Body of pancreas (tissue), 4 donors: ENCODE results near the gene UPF3A. TPM values are rescaled to one million over a fixed set of nuclear protein-coding genes. Genes with fewer than 3 reads are reported as not detected.

Source experiments
- ATAC-seq: fragments of 150-250 bp; one replicate; pipeline ENCODE4 v1.9.1; 2016
- DNase-seq, 4 donors: peaks; one replicate each; pipeline ENCODE4 v3.0.0-alpha.2; 2019
- H3K27ac ChIP-seq, 4 donors: fragments of 200-600 bp; sonication (generic); 1 replicate in 3 of 4; 2 replicates in 1 of 4; pipeline versions ENCODE4 v1.5.1 to v1.6.1; 2016 to 2019; ENCODE audit warnings: mild to moderate bottlenecking in 1 of 4, mixed read lengths in 1 of 4, moderate library complexity in 1 of 4
- H3K27me3 ChIP-seq, 2 donors: fragments of 200-600 bp; sonication (generic); one replicate each; pipeline ENCODE4 v1.6.0; 2016; ENCODE audit warnings: mild to moderate bottlenecking in 1 of 2
- H3K36me3 ChIP-seq, 2 donors: fragments of 200-600 bp; sonication (generic); replicated peaks in 1 of 2; 2 replicates each; pipeline ENCODE4 v1.5.1; 2016; ENCODE audit warnings: low read depth in 2 of 2; ENCODE audit not compliant: insufficient read depth in 1 of 2
- H3K4me1 ChIP-seq: fragments of 200-600 bp; sonication (generic); one replicate; pipeline ENCODE4 v1.6.0; 2016
- H3K4me3 ChIP-seq, 2 donors: fragments of 200-600 bp; sonication (generic); 1 replicate in 1 of 2; 2 replicates in 1 of 2; pipeline ENCODE4 v1.5.1; 2016 to 2019
- H3K9me3 ChIP-seq, 3 donors: fragments of 200-600 bp; sonication (generic); 1 replicate in 2 of 3; 2 replicates in 1 of 3; pipeline ENCODE4 v1.5.1; 2016
- POLR2A ChIP-seq, 3 donors: fragments of 450-650 bp; IDR thresholded peaks; one replicate each; pipeline ENCODE4 v1.6.1; 2016; ENCODE audit warnings: antibody characterized with exemption in 3 of 3, mild to moderate bottlenecking in 2 of 3
- WGBS, 2 donors: methylation state at CpG; one replicate each; pipeline ENCODE4 v1.1.5; 2017; 5-methylcytosine and 5-hydroxymethylcytosine counted together
- intact Hi-C: fragments of 100-400 bp; cut with DNase I; formaldehyde crosslinking; loops from one replicate; pipeline ENCODE4 v1.15.1; 2023
- total RNA-seq, 2 donors: library from RNA; depleted of rRNA; stranded (reverse); fragments of >200 nt; gene quantifications; one replicate each; pipeline ENCODE4 v1.1.0, GENCODE V29; 2016
- TF ChIP-seq, protein P1 (sequence below), 7 experiments: fragments of 450-650 bp in 4 of 7; fragments of 200-600 bp in 3 of 7; sonication (generic) in 3 of 7; IDR thresholded peaks; one replicate each; pipeline ENCODE4 v1.5.1; 2016 to 2019; ENCODE audit warnings: antibody characterized with exemption in 7 of 7

Gene UPF3A
- total RNA-seq, 2 donors from 2014 or later = 33.9 to 35.8 TPM

GRCh38 chr13:114269281-114269770 is 12.1 kb upstream of the UPF3A start:
- intact Hi-C loops = no loop called here
- H3K36me3 ChIP-seq = peaks cover 0 to 15% of the 10 kb centered on the region in 2 donors
- H3K27me3 ChIP-seq = no peaks in the 10 kb centered on the region
- ATAC-seq = no peak
- H3K4me1 ChIP-seq = no peaks in the 10 kb centered on the region
- no peak overlapping the region for H3K27ac ChIP-seq
- H3K4me3 ChIP-seq = no peak overlapping the region
- no peak for TF ChIP-seq POLR2A (IDR thresholded peaks at IDR 0.05)
- TF ChIP-seq, protein P1, sequence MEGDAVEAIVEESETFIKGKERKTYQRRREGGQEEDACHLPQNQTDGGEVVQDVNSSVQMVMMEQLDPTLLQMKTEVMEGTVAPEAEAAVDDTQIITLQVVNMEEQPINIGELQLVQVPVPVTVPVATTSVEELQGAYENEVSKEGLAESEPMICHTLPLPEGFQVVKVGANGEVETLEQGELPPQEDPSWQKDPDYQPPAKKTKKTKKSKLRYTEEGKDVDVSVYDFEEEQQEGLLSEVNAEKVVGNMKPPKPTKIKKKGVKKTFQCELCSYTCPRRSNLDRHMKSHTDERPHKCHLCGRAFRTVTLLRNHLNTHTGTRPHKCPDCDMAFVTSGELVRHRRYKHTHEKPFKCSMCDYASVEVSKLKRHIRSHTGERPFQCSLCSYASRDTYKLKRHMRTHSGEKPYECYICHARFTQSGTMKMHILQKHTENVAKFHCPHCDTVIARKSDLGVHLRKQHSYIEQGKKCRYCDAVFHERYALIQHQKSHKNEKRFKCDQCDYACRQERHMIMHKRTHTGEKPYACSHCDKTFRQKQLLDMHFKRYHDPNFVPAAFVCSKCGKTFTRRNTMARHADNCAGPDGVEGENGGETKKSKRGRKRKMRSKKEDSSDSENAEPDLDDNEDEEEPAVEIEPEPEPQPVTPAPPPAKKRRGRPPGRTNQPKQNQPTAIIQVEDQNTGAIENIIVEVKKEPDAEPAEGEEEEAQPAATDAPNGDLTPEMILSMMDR (IDR thresholded peaks at IDR 0.05) = no peak
- no peaks in the 10 kb centered on the region for H3K9me3 ChIP-seq
- 80 to 87% methylated on average over 4 of the region's 4 CpGs for WGBS, 2 donors
- DNase-seq = no peak

DNA sequence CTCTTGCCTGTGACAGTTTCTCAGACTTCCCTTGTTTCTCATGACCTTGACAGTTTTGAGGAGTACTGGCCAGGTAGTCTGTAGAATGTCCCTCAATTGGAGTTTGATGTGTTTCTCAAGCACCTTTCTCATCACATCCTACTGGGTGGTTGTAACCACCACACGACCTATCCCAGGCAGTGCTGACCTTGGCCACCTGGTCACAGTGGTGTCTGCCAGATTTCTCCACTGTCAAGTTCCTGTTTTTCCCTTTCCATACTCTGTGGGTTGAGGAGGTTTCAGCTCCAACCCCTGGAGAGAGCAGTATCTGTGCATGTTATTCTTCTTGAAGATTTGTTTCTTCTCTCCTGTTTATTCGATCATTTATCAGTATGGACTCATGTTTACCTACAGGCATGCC is 8.4 kb upstream of the UPF3A start:
- Histone ChIP-seq H3K36me3 (peaks cover 0 to 9% of the 10 kb centered on the region in 2 donors), H3K9me3 (no peaks in the 10 kb centered on the region), H3K4me1 (no peaks in the 10 kb centered on the region), H3K27me3 (no peaks in the 10 kb centered on the region), H3K4me3 (no peak overlapping the region), H3K27ac (no peak overlapping the region)
- TF ChIP-seq POLR2A (IDR thresholded peaks at IDR 0.05) = no peak
- TF ChIP-seq, protein P1 (IDR thresholded peaks at IDR 0.05) = no peak
- 39 to 42% methylated on average over 2 of the region's 2 CpGs for WGBS, 2 donors
- ATAC-seq (peak; percentile 18), DNase-seq (no peak)
- intact Hi-C loops = no loop called here

DNA sequence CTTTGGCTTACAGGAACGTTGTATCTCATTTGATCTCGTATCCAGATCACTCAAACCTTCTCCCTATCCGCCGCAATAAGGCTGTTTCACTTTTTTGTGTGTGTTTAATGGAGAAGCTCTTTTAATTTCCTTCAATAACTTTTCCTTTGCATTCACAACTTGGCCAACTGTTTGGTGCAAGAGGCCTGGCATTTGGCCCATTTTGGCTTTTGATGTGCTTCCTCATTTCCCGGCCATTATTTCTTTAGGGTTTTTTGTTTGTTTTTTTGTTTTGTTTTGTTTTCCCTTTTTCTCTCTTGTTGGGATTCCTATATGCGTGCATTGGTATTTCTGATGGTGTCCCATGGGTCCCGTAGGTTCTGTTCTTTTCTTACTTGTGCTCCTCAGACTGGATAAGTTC is 6.1 kb upstream of the UPF3A start:
- no peak overlapping the region for H3K27ac ChIP-seq
- intact Hi-C loops = no loop called here
- no peak overlapping the region for H3K4me3 ChIP-seq
- TF ChIP-seq, protein P1 (IDR thresholded peaks at IDR 0.05) = no peak
- TF ChIP-seq POLR2A (IDR thresholded peaks at IDR 0.05) = no peak
- ATAC-seq (no peak), DNase-seq (peak in 2 of 4 donors; percentile 15 to 29)
- WGBS, 2 donors = 74 to 89% methylated on average over 7 of the region's 7 CpGs
- no peaks in the 10 kb centered on the region for H3K9me3 ChIP-seq
- peaks cover 6% of the 10 kb centered on the region for H3K4me1 ChIP-seq
- peaks cover 0 to 9% of the 10 kb centered on the region in 2 donors for H3K36me3 ChIP-seq
- H3K27me3 ChIP-seq = no peaks in the 10 kb centered on the region

DNA sequence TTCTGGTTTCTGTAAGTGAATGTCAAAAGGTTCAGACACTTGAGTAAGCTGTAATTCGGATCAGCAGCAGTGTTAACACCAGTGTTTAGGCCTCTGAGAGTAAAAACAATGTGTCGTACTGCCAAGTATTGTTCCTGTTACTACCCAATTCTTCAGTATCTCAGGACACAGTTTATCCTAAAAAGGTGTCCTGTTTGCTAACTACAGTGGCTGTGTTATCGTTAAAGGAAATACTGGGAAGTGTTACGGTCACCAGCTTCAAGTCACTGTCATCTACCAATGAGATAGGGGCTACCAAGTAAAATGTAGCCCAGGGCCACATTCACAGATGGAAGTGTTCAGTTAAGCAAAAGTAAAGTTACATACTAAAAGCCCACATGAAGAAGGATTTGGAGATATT is 2.3 kb upstream of the UPF3A start:
- ATAC-seq = no peak
- no peaks in the 10 kb centered on the region for H3K36me3 ChIP-seq
- H3K27ac ChIP-seq = no peak overlapping the region
- no peaks in the 10 kb centered on the region for H3K27me3 ChIP-seq
- intact Hi-C loops = no loop called here
- peaks cover 26% of the 10 kb centered on the region for H3K4me1 ChIP-seq
- DNase-seq = no peak
- TF ChIP-seq, protein P1 (IDR thresholded peaks at IDR 0.05) = no peak
- no peak for TF ChIP-seq POLR2A (IDR thresholded peaks at IDR 0.05)
- H3K4me3 ChIP-seq = no peak overlapping the region
- WGBS, 2 donors = 84 to 87% methylated on average over 4 of the region's 4 CpGs
- no peaks in the 10 kb centered on the region for H3K9me3 ChIP-seq

- DNase-seq = no peak
- intact Hi-C loops = no loop called here
- TF ChIP-seq, protein P1 (IDR thresholded peaks at IDR 0.05) = no peak
- no peak for TF ChIP-seq POLR2A (IDR thresholded peaks at IDR 0.05)
- Histone ChIP-seq H3K36me3 (no peaks in the 10 kb centered on the region), H3K27ac (peak overlapping the region in 2 of 4 donors; percentile 97 to 98), H3K4me1 (peaks cover 33% of the 10 kb centered on the region), H3K4me3 (no peak overlapping the region), H3K9me3 (no peaks in the 10 kb centered on the region), H3K27me3 (no peaks in the 10 kb centered on the region)
- 82 to 91% methylated on average over 2 of the region's 2 CpGs for WGBS, 2 donors
- ATAC-seq = no peak
Measured at GRCh38 chr13:114279758-114280355, 1.5 kb upstream of the UPF3A start.
